Endometrial microvascular endothelial cells (primary cell): ENCODE data around the gene RNF225. TPM values are rescaled to one million over a fixed set of nuclear protein-coding genes. Genes with fewer than 3 reads are reported as not detected.
"Not testable (repeated sequence)": the region's sequence is repeated elsewhere in the genome, so short reads cannot be mapped to it uniquely, and the experiment has no call there.

Source experiments
- in situ Hi-C: cut with HindIII; loops from 2 replicates; pipeline ENCODE4 v1.10.0; 2017; ENCODE audit warnings: low sequenced_read_pairs, low pct_unique_long_range_greater_than_20kb; ENCODE audit errors: inconsistent ontology term
- total RNA-seq: library from RNA; depleted of rRNA; stranded (reverse); fragments of >200 nt; gene quantifications from one replicate; pipeline ENCODE4 v1.2.3, GENCODE V29; 2015; ENCODE audit errors: inconsistent ontology term

The RNF225 gene
- total RNA-seq, result not detected

- in situ Hi-C loops, result no loop called here
Observed at GRCh38 chr19:58395220-58395978, at the start of gene RNF225. Gene RNF225 (plus strand): TSS chr19:58395656. CDS start chr19:58396090, 434 bp downstream.

- in situ Hi-C loops, result no loop called here
Observed at GRCh38 chr19:58346961-58347929, 48.2 kb upstream of the RNF225 start.

DNA sequence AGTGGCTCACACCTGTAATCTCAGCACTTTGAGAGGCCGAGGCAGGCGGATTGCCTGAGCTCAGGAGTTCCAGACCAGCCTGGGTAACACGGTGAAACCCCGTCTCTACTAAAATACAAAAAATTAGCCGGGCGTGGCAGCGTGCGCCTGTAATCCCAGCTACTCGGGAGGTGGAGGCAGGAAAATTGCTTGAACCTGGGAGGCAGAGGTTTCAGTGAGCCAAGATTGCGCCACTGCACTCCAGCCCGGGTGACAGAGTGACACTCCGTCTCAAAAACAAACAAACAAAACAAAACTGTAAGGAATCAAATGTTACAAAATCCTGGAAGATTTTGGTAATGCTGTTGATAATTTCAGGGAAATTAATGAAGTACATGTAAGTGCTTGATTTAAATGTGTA is 47.4 kb upstream of the RNF225 start:
- in situ Hi-C loops, result not testable (repeated sequence)

GRCh38 chr19:58349590-58349989 is 45.9 kb upstream of the RNF225 start:
- in situ Hi-C loops, result no loop called here

DNA sequence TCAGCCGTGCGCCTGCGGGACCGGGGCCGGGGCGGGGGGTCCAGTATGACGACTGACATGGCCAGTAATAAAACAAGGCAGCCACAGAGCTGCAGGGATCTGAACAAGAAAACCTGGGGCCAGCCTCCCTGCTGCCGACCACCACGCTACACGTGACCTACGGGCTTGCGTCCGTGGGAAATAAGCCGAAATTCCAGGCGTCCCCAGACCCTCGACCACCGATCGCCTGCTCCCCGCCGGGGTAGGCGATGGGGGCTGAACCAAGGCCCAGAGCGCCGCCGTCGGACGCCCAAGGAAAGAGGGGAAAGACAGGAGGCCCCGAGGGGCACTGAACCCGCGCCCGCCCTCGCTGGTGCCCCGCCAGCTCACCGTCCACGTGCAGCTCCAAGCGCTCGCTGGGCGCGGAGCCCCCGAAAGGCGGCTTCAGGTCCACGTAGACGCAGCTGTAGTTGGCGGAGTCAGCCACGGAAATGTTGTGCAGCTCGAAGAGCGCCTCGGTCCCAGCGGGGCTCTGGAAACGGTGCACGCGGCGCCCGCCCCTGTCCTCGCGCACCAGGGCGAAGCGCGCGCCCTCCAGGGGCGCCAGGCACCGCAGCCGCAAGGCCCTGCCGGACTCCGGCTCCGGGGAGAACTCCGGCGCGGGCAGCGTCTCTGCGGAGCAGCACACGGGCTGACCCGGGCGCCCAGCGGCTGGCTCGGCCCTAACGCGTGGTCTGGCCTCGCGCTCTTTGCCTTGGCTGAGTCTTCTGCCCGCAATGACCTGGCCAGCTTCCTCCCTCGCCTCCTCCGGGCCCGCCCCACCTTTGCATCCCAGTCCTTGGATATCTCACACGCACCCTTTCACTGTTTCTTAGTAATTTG is 45.2 kb upstream of the RNF225 start:
- in situ Hi-C loops, result no loop called here

- in situ Hi-C loops, result no loop called here
Observed at GRCh38 chr19:58350871-58351557, 44.4 kb upstream of the RNF225 start.

DNA sequence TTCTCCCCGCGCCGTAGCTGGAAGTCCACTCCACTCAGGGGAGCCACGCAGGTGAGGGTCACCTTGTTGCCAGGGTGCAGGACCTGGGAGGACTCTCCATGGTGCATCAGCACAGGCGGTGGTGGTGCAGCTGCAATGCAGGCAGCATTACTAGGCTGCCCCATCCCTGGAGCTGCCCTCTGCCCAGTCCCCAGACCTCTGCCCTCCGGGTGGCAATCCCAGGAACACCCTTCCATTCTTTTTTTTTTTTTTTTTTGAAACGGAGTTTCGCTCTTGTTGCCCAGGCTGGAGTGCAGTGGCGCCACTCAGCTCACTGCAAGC is 43.9 kb upstream of the RNF225 start:
- in situ Hi-C loops, result no loop called here

- in situ Hi-C loops, result no loop called here
Observed at GRCh38 chr19:58351990-58352755, 43.3 kb upstream of the RNF225 start.

- in situ Hi-C loops, result no loop called here
Observed at GRCh38 chr19:58352760-58353671, 42.4 kb upstream of the RNF225 start, which contains the start of gene A1BG. Gene A1BG (minus strand): TSS chr19:58353492. CDS start chr19:58353437, 55 bp downstream.

DNA sequence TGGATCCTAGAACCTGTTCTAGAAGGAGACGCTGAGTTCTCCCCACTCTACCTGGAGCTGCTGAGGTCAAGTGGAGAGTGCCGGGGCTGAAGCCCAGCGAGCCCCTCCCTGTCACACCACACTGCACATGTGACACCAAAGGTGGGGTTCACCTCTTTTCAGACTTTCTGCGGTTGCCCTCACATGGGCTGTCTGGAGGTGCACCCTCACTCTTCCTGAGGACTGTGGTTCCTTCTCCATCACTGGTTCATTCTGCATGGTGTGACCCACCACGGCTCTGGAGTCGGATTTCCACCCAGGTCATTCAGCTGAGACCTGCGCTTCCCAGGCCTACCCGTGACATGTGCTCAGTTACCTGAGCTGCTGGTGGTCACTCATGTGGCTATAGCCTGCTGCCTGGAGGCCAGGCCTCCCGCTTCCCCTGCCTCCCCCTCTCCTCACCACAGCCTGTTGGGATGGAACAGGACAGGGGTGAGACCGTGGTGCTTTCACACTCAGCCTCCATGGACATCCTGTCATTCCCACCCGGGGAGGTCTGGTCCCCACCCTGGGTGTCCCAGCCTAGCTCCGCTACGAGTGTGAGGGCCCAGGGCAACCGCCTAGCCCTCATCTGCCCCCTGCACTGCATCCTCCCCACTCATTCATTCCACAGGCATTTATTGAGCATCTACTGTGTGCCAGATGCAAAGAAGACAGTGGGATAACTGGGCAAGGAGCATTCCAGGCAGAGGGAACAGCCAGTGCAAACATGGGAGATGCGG is 41.6 kb upstream of the RNF225 start:
- in situ Hi-C loops, result no loop called here

- in situ Hi-C loops, result no loop called here
Observed at GRCh38 chr19:58354478-58355030, 40.9 kb upstream of the RNF225 start.

GRCh38 chr19:58355215-58355796 is 40.1 kb upstream of the RNF225 start:
- in situ Hi-C loops, result no loop called here

DNA sequence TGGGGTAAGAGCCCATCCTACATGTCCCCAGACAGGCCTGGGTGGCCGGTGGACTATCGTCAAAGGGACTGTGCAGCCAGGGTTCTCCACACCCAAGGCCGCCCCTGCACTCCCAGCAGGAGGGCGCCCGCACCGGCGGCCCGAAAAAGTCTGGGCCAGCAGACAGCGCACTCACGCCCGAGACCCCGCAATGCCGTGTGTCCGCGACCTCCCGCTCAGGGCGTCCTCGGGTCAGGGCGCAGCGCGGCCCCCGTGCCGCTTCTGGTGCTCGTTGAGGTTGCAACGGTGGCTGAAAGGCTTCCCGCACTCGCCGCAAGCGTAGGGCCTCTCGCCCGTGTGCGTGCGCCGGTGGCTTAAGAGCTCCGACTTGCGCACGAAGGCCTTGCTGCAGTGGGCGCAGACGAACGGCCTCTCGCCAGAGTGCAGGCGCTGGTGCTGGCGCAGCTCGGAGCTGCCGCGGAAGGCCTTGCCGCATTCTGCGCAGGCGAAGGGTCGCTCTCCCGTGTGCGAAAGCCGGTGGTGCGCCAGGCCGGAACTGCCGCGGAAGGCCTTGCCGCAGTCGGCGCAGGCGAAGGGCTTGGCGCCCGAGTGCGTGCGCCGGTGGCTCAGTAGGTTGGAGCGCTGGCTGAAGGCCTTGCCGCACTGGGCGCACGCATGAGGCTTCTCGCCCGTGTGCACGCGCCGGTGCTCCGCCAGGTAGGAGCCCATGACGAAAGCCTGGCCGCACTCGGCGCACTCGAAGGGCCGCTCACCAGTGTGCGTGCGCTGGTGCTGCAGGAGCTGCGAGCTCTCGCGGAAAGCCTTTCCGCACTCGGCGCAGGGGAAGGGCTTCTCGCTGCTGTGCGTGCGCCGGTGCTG is 39.3 kb upstream of the RNF225 start:
- in situ Hi-C loops, result no loop called here

DNA sequence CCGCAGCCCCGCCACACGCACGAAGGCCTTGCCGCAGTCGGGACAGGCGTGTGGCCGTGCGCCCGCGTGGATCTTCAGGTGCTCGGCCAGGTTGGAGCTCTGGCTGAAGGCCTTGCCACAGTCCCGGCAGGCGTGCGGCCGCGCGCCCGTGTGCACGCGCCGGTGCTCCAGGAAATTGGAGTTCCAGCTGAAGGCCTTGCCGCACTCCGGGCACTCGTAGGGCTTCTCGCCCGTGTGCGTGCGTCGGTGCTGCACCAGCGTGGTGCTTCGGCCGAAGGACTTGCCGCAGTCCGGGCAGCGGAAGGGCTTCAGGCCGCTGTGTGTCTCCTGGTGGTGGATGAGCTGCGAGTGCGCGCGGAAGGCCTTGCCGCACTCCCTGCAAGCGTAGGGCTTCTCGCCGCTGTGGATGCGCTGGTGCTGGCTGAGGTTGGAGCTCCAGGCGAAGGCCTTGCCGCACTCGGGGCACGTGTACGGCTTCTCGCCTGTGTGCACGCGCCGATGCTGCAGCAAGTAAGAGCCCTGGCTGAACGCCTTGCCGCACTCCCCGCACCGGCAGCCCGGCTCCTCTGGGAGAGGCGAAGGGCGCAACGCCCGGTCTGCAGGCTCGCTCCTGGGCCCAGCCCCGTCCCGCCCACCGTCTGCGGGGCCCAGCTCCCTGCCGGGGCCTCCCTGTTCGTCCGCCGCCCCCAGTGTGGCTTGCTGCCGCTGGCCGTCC is 38.5 kb upstream of the RNF225 start:
- in situ Hi-C loops, result no loop called here
